ENCODE data around the gene STAB2.
A peak's percentile ranks its signal among the peaks of the same experiment; 100 is the strongest.

The STAB2 gene

GRCh38 chr12:103586791-103587370 is at the start of gene STAB2:
Gene STAB2, plus strand, starts transcription at chr12:103587273. Its CDS starts 204 bp downstream, at chr12:103587477.
- no peak for DNase-seq

- DNase-seq = peak; percentile 44
These were observed 48.7 kb upstream of the STAB2 start for GRCh38 chr12:103538397-103538796.

GRCh38 chr12:103540319-103540718 is 46.8 kb upstream of the STAB2 start:
- DNase-seq = peak; percentile 63

DNA sequence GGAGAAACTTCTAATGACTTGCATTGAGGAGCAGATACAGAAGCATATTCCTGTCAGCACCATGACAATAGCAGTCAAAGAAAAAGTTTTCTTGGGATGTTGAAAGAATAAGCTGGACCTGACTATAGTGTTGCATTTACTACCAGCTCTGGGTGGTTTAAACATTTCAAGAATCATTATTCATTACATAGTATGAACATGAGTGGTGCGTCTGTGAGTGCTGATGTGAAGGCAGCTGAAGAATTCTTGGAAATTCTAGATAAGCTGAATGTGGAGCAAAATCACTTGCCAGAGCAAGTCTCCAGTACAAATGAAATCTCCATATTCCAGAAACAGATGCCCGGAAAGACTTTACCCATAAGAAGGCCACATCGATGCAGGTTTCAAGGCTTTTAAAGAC is 45.0 kb upstream of the STAB2 start:
- no peak for DNase-seq

DNA sequence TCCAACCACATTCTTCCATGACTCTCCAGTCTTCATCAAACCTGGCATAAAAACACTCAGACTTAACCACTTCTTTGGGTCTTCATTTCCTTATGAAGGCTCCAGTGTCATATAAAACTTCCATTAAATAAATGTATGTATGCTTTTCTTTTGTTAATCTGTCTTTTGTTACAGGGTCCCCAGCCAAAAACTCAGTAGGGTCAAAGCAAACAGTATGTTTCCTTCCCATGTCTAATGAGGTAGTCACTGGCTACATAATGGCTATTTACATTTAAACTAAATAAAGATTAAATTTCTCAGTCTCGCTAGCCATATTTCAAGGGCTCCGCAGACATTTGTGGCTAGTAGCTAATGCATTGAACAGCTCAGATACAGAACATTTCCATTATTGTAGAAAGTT is 40.1 kb upstream of the STAB2 start:
- no peak for DNase-seq

DNA sequence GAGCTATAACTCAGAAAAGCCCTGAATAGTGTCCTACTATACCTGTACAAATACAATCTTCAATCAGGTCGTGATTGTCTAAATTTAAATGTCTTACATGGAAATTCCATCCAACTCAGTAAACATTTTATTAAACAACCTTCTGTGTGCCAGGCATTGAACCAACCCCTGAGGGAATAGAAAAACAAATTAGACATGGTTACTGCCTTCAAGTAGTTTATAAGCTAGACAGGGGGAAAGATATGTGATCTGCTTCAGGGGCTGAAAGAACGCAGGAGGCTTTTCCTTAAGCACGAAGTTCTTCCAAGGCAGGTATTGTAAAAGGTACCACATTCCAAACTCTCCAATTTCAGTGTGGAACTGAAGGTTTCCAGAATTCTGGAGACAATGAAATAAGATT is 39.7 kb upstream of the STAB2 start:
- DNase-seq = no peak

DNA sequence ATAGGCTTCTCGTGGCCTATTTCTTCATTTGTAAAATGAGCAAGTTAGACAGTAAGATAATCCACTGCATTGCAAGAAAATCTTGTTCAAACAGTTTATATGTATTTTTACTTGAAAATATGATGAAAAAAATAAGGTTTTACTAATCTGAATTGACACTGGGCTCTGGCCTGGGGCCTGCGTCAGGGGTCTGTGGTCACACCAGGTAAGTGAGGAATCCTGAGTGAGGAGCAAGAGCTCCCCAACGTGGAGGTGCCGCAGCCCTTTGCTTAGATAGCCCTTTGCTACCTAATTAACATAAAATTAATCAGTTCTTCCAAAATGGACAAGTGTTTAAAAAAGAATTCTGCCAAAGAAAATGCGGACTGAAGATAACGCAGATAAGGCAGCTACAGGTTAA is 39.1 kb upstream of the STAB2 start:
- DNase-seq = no peak

GRCh38 chr12:103548622-103549601 is 38.2 kb upstream of the STAB2 start:
- peak; percentile 85 for DNase-seq

DNA sequence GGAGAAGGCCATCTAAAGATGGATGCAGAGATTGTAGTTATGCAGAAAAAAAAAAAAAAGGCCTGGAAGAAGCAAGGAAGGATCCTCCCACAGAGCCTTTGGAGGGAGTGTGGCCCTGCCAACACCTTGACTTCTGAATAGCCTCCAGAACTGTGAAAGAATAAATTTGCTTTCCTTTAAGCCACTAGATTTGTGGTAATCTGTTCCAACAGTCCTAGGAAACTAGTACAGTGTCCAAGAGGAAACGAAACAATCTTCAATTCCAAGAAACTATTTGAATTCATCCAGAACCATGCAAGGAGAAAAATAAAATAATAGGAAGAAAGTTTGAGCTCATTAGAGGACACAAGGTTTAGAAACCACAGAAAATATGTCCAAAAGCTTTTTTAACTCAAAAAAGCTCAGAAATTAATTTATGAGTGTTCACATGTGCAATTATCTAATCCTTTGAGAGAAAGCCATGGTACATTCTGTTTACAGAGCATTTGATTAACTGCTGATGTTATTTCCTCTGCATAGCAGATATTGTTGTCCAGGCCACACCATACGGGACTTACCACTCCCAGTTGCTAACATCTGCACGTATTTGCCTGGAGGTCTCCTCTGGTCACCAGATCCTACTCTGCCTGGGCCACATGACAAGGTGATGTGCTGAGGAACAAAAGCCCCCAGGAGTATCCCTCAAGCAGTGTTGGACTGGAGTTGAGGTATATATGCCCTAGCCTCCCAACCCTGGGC is 30.0 kb upstream of the STAB2 start:
- DNase-seq = no peak

- no peak for DNase-seq
These were observed 29.5 kb upstream of the STAB2 start for GRCh38 chr12:103557628-103558010.

- no peak for DNase-seq
These were observed 28.2 kb upstream of the STAB2 start for GRCh38 chr12:103558879-103559278.

GRCh38 chr12:103560604-103561101 is 26.4 kb upstream of the STAB2 start:
- DNase-seq = peak; percentile 13

GRCh38 chr12:103561174-103561573 is 25.9 kb upstream of the STAB2 start:
- DNase-seq = no peak

GRCh38 chr12:103566398-103566797 is 20.7 kb upstream of the STAB2 start:
- no peak for DNase-seq

- DNase-seq = no peak
These were observed 17.8 kb upstream of the STAB2 start for GRCh38 chr12:103569278-103569677.

DNA sequence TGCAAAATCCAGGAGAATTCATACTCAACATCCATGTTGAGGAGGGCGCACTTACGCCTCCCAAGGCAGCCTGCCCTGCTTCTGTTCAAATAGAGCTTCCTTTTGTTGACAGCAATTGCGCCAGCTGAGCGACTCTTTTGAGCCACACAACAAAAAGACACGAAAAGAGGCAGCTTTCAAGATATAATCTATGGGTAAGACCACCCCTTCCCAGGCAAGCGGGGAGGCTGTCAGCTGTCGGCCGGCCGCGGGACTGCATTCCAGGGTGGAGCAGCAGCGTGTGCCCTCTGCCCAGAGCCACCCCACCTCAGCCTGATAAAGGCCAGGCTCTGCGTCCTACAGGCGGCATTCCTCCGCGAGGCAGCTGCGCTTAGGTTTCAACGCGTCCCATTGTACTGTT is 15.8 kb upstream of the STAB2 start:
- no peak for DNase-seq

- DNase-seq = no peak
These were observed 14.6 kb upstream of the STAB2 start for GRCh38 chr12:103572312-103573045.

DNA sequence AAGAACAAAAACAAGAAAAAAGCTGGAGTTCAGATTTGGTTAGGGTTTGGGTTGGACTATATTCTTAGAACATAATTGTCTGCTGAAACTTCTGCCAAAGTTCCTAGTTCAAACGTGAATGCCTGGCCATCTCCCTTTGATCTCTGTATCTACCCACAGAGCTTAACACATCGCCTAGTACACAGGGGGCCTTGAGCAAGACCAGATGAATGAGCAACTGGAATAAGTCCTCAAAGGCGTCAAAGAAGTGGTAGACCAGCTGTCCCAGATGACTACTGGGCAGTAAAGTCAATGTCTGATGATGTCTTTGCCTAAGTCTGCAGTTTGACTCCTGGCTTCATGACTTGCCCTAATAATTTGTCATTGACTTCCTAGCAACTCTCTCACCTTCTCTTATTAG is 13.9 kb upstream of the STAB2 start:
- DNase-seq = no peak

GRCh38 chr12:103578926-103579325 is 8.1 kb upstream of the STAB2 start:
- no peak for DNase-seq

- no peak for DNase-seq
These were observed 7.0 kb upstream of the STAB2 start for GRCh38 chr12:103580026-103580425.

- DNase-seq = no peak
These were observed 4.1 kb upstream of the STAB2 start for GRCh38 chr12:103583008-103583407.

- DNase-seq = no peak
These were observed 941 bp upstream of the STAB2 start for GRCh38 chr12:103586132-103586531.

DNA sequence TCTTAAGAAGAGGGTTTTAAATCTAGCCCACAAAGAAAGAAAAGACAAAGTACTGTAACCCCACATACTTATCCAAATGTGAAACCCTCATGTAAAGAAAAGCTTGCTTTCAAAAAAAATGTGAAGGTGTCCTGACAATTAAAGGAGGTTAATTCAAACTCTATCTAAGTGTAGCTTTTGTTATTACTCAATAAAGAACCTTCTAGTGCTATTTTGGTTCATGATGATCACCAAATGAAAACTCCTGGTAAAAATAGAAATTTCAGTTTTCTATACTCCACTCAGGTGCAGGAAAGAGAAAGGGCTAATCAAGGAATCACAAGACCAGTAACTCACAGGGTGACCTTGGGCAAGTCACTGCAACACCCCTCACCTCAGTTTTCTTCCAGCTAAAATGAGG is 1.6 kb downstream of the STAB2 start:
- no peak for DNase-seq

Data from activated CD4-positive, alpha-beta T cell treated with anti-CD3 and anti-CD28 coated beads, Interleukin-10, Interleukin-2, amounts not matched to agents 100 ng/mL and 50 ng/mL, durations not matched to agents 16 hours and 8 hours (primary cell).